ENCODE measurements around the gene DAPK1.

The DAPK1 gene

DNA sequence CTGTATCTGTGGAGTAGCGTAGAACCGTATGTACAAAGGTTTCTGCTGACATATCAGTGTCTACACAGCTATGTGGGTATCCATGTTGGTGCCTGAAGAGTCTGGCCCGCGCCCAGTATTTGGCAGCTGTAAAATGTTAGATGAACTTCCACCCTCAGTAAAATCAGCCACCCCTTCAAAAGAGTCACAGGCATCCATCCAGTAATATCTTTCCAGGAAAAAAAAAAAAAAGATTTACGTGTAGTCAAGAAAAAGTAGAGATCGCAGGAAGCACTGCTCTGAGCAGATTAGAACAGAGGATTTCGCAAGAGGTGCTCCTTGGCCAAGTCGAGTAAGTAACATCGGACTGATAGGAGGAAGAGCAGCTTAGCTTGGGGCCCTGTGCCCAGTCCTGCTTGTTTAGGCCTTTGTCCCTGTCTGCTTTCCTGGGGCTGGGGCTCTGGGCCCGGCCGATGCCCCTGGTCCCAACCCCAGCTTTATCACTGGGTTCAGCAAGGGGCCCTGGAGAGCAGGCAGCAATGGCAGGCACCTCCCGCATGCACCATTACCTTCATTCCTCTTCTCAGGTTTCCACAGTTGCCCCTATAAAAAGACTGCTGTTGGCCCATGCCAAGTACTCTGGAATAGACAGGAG lies 21.2 kb downstream of the DAPK1 start:
- no peak for DNase-seq

DNA sequence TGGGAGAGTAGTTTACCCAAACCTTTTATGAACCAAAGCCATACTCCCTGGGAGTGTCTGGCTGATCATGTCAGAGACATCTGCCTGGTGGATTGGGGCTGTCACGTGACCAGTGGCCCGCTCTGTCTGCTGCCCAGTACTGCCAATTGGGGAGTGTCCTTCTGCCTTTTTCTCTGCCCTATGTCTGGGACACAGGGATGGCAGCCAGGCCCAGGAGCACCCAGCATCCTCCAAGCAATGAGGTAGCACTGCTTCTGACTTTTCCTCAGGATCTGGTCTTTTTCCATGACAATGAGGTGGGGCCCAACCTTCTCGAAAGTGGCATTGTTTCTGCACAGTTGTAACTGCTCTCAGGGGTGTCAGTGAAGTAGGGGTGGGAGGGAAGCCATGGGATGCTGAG lies 21.8 kb downstream of the DAPK1 start:
- peak in 1 of 14 donors; percentile 19 for DNase-seq

DNA sequence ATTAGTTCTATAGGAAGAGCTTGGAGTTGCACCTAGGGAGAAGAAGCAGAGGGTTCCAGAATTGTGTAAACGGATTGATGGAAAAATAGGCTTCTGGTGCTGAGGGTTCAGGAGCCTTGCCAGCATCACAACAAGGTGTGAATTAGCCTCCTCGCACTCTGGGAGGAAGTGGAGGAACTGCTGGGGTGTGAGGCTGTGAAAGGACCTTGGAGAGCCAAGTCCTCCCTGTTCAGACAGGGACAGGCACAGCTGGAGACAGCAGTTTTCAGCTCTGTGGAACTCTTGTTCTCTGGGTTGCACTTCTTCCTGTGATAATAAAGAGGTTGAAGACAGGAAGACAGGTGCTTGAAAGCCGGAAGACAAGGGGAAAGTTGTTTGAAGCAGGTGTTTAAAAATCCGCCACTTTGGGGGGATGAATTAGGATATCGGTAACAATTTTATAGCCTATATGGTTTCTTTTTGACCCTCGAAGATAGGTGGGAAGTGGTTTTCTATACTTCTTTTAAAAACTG lies 22.6 kb downstream of the DAPK1 start:
- DNase-seq: no peak

DNA sequence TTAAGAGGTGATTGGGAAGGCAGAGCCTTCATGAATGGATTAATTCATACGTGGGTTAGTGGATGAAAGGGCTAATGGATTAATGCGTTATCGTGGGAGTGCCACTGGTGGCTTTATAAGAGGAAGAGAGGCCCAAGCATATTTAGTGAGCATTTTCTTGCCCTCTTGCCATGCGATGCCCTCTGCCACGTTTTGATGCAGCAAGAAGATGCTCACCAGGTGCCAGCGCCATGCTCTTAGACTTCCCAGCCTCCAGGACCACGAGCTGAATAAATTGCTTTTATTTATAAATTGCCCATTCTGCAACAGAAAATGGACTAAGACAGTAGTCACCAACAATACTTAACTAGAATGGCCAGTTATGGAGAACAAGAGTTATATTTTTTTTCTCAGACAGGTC lies 24.2 kb downstream of the DAPK1 start:
- no peak for DNase-seq

DNA sequence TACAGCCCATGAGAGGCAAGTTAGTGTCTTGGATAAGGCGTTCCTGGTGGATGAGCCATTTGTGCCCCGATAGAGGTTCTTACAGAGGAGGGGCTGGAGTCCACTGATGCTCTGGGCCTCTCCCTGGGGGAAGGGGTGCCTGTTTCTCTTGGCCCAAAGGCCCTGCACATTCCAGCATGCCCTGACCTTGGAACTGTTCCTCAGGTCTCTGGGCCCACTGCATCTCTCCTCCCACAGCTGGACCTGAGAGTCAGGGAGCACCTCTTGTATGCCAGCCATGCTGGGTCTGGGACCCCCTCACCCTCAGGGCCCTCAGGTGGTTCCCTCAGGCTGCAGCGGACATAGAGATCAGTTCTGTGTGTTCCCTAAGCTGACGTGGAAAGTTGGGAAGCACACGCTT lies 26.4 kb downstream of the DAPK1 start:
- DNase-seq: no peak

DNA sequence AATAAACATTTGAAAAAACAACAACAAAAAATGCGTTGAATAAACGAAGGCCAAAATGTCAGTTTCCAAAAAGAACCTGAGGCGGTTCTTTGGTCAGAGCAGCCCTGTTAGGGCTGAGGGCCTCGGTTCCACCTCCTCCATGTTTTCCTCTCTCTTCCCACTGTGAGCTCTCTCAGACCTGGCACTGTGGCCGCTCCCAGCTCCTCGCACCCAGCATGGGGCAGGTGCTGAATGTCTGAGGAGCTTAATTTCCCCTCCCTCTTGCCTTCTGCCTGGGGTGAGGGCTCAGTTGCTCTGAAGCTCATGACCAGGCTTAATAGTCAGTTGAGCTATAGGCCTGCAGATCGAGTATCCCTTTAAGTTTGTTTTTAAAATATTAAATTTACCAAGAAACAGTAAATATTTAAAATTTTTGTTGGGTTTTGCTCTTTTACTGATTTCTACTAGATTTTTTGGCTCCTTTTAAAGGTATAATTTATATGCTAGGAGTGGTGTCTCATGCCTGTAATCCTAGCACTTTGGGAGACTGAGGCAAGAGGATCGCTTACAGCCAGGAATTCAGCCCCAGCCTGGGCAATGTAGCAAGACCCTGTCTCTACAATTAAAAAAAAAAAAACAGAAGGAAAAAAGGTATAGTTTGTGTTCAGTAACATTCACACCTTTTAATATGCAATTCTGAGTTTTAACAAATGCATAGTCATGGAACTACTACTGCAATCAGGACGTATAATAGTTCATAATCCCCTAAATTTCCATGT lies 28.1 kb downstream of the DAPK1 start:
- DNase-seq: no peak

DNA sequence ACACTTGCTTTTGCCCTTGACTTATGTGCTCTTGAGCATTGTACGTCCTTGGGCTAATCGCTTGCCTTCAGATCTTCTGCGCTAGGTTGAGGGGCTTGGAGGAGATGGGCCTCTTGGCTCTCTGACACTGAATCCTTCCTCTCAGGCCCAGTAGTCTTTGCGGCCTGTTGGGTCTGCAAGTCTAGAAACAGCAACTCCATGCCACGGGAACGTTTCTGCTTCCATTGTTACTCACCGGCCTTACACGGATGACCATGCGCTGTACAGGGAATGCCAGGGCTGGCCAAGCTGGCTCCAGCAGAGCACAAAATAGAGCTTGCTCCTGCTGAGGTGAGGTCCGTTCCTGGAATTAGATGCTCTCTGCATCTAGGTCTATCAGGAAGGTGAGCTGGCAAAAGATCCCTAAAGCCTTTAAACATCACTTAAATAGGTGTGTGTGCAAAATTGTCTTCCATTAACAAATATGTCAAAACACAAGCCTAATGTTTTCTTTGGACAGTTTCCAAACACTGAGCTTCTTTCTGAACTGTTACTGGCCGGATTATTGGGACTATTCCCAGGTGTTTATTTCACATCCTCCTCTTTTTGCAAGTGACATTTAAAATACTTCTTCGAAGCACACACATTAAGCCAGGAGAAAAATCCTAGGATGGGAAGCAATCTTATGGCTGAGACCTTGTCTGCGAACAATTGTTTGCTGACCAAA lies 29.7 kb downstream of the DAPK1 start:
- no peak for DNase-seq

DNA sequence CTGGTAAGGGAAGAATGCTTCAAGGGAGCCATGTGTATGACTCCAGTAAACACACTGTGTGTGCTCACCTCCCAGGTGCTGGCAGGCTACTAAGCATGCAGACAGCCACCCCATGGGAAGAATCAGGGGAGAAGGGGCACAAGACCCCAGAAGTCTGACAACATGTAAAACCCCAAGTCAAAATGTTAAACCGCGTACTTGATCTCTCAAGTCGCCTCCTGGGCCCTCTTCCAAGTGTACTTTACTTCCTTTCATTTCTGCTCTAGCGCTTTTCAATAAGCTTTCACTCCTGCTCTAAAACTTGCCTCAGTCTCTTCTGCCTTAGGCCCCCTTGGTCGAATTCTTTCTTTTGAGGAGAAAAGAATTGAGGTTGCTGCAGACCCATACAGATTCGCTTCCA lies 31.3 kb downstream of the DAPK1 start:
- no peak for DNase-seq

DNA sequence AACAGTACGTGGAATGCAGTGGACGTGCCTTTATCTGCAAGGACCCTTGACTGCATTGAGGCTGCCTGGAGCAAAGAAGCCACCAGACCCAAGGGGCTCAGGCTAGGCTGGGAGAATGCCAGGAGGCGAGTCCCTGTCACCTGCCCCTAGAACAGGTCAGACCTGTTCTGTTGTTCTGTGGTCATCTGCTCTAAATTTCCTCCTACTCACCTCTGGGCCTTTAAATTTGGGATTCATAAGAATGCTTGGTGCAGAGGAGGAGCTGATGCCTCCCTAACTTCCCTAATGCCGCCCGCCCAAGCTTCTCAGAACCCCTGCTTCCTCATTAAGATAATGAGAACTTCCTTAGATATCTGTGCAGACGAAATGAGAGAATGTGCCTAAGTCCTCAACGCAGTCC lies 32.0 kb downstream of the DAPK1 start:
- no peak for DNase-seq

DNA sequence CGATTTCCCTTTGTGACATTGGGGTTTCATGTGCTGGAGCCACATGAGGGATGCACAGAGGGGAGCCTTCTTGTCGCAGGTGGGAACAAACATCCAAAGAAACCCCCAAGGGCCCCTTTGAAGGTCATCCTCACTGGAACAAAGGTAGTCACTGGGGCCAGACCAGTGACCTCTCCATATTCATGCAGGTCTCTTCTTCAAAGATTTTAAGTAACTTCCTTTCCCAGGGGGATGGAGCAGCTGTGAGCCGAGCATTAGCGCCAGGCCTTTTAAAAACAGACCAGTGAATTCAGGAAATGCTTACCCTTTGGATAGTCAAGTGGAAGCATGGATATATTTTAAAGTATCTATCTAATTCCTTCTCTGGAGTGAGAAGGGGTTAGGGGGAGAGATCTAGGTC lies 33.0 kb downstream of the DAPK1 start:
- DNase-seq: no peak

DNA sequence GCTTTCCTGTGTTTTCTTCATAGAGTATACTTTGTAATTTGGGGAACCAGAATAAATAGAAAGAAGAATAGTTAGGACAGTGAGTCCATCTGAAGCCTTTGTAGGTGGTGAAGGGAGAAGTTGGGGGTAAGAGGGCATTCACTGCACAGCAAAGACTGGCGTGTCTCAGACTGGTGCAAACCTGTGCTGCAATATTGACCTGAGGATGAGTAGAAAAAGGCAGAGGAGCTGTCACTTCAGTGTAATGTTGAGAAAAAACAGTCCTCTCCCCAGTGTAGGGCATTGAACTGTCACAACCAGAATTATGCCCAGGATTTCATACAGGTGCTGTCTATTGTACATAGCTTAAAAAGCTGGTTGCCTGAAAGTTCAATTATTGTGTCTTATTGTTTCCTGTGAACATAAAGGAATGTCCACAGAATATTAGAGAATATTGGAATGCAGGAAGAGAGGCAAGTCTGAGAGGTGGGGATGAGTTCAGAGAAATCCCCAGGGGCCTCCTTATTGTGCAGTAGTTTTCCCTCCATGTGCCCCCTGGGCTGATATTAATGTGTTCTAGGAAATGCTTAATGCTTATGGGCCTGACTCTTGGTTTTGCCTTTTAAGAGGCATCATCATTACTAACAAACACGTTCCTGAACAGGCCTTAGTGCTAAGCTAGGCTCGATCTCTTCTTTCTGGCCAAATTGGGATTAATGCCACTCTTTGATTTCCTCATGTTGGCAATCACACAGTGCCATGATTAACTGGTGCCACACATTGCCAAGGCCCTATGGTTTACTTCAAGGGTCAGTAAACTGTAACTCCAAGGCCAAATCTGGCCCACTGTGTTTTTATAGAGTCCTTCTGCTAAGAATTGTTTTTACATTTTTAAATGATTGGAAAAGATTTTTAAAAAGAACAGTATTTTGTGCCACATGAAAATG lies 34.0 kb downstream of the DAPK1 start:
- DNase-seq: no peak

DNA sequence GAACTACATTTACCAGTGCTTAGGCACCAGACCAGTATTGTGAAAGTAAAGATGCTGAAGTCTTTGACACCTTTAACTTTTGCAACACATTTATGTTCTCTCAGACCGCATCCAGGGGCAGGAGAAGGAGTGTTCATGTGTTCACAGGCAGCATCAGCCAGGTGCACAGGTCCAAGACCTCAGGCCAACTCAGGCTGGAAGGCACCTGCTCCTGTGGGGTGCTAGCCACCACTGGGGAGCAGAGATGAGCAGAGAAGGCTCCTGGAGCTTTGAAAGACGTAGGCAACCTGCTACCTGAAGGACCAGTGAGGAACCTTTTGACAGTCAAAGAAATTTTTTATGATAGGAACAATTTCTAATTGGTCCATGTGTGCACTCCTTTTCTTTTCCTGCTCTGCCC lies 35.6 kb downstream of the DAPK1 start:
- DNase-seq: no peak

DNA sequence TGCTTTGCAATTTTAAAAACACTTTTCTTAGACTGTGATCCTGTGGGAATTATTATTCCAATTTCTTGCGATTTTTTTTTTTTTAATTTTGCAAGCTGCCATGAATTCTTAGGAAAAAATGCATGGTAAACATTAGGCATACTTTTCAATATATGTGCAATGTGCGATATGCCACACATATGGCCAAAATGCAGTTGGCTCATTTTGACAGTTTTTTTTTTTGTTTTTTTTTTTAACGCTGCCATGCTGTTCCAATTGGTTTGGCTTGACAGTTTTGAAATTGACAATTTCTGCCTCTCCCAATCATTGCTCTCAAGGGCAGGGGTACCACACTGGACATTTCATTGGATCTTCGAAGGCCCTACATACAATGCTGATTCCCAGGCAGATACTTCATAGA lies 36.4 kb downstream of the DAPK1 start:
- no peak for DNase-seq

DNA sequence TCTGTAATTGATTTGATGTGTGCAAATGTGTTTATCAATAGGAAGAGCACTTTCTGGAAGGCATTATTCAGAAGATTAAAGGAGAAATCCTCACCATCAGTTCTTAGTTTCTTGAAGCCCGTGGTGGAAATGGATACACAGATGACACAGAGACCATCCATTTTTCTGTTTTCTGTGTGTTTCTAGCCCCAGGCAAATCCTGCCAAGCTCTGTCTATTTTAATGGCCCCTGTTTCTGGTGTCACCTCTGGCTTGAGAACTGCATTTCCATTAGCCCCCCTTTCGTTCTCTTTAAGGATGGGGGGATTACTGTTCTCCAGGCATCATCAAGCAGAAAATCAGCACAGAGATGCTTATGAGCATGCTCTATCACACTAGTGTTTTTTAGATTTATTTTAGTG lies 37.3 kb downstream of the DAPK1 start:
- DNase-seq: no peak

DNA sequence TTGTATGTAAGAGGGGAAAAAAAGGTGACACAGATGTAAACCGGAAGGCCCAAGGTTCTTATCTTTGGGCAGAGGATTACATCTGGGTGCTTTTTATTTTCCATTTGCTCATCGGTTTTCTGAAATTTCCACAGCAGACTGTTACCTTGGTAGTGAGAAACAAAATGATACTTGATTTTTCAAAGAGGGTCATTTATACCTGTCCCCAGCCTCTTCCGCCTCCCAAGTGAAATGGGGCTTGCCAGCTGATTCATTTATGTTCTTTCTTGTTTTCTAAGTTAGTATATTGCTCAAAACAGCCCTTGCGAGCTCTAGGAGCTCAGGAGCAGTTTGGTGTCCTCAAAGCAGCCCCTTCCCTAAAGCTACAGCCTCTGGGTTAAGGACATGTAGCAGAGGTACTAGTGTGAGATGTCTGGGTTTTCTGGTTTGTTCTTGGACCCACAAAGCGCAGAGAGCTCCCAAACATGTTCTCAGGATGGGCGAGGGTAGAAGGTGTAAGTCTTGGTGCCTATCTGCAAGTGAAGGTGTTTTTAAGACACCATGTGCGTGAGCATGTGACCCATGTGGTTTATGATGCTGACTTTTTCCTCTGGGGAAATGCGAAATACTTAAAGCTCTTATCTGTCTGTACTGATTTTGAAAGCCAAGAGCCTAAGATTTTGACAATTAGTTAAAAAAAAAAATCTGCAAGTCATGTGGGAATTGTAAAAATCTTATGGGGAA lies 38.3 kb downstream of the DAPK1 start:
- no peak for DNase-seq

DNA sequence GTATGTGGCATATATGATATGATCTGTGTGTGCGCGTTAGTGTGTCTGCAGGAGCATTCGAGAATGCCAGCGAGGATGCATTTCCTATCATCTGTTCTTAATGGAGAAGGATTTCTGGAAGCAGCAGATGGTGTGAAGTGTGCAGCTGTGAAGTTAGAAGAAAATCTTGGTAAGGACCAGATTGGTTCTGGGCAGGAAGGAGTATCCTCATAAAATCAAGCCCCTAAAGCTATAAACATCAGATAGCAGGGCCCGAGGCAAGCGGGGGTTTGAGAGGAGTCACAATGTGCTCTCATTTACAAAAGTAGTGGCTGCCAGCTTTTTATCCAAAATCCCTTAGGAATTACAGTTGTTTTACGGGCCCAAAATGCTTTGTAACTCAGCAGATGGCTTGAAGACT lies 40.0 kb downstream of the DAPK1 start:
- DNase-seq: no peak

DNA sequence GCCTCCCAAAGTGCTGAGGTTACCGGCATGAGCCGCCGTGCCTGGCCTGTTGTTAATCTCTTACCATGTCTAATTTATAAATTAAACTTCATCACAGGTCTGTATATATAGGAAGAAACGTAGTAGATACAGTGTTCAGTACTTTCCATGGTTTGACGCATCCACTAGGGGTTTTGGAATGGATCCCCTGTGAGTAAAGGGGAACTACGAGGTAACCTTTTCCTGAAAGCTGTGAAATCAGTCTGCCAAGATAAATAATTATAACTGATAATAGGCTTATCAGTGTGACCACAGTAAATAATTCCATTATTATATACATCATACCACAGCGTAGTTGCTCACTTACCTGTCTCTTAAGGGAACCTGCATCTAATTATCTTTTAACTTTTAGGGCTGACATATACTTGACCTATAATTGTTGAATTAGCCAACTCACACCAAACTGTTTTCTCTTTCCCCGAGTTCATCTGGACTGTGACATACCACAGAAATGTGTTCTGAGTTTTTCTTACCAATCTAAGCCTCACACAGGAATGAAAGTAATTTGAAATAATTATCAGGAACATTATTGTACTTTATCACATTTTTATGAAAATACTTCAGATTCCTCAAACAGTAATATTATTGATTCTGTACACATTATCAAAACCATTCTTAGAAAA lies 42.9 kb downstream of the DAPK1 start:
- no peak for DNase-seq

DNA sequence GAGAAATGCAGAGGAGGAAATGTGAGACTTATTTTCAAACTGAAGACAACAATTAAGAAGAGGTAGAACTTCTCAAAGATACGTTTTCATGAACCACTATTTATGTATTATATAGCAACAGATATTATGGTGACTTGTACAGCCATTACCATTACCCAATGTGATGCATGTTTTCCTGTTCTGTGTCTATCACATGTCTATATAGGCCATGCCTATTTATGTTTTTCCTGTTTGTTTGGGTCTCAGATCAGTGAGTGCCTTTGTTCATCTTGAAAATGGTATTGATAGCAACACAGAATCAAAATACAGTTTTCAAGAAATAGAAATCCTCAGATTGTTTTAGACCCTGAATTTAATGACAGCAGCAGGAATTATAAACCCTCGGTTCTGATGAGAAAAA lies 44.0 kb downstream of the DAPK1 start:
- DNase-seq: no peak

DNA sequence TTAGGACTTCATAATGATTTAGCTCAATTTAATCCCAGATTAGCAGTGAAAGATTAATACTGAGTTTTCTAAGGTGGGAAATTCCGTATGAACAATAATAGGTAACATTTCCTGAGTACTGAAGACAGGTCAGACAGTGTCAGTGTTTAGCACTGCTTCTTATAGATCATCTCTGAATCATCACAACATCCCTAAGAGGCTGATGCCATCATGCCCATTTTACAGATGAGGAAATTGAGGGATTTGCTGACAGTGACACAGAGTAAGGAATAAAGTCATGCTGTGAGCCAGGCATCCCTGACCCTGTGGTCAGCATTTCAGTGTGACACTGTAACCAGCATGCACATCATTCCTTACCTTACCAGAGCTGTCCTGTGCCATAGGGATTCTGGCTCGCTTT lies 44.5 kb downstream of the DAPK1 start:
- DNase-seq: no peak

DNA sequence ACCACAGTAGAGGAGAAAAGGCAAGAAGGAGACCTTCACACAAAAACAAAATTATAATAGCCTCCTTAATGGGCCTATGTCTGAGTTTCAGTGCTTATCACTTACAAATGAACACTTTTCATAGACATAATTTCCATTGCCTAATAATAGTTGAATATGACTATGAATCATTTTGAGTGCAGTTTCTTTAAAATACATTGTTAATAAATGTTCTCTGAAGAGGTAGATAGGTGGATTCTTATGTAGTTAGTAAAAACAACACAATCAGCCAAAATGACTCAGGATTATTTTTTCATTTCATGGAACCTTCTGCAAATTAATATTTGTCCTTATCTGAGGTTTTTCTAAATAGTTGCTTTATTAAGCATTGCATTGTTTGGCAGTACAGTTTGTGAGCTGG lies 45.6 kb downstream of the DAPK1 start:
- no peak for DNase-seq

DNA sequence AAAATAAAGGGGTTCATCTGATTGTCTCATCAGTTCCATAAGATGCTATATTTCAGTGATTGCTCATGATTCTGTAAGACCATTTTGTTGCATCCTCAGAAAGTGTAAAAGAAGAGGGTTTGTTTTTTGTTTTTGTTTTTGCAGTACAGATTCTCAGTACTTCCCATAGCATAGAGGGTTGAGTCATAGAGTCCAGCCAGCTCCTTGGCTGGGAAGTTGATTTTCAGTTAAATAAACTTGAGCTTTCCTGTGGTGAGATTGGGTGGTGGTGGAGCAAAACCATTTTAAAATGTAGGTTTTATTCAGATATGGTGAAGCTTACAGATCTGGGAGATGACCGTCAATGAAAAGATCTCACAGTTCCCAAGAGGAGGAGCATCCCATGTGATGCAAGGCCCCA lies 48.2 kb downstream of the DAPK1 start:
- no peak for DNase-seq

All from C1 segment of cervical spinal cord (tissue), 14 donors.